Left ventricle myocardium inferior (tissue), 1 donor: Measurements from ENCODE around the gene TAPT1. TPM values are rescaled to one million over a fixed set of nuclear protein-coding genes. Genes with fewer than 3 reads are reported as not detected.

ENCODE experiments used
- DNase-seq: peaks from one replicate; pipeline ENCODE4 v3.0.0-alpha.2; 2020
- H3K27ac ChIP-seq: fragments of 200-600 bp; replicated peaks from 2 replicates; pipeline ENCODE4 v1.8.0; 2021
- H3K27me3 ChIP-seq: fragments of 200-600 bp; 2 replicates; pipeline ENCODE4 v1.8.0; 2021; ENCODE audit warnings: low read depth
- H3K36me3 ChIP-seq: fragments of 200-600 bp; 2 replicates; pipeline ENCODE4 v1.8.0; 2021
- H3K4me1 ChIP-seq: fragments of 200-600 bp; 2 replicates; pipeline ENCODE4 v1.8.0; 2021
- H3K4me3 ChIP-seq: fragments of 200-600 bp; 2 replicates; pipeline ENCODE4 v1.8.0; 2021; ENCODE audit warnings: mild to moderate bottlenecking, moderate library complexity
- H3K9me3 ChIP-seq: fragments of 200-600 bp; replicated peaks from 2 replicates; pipeline ENCODE4 v1.8.0; 2021
- intact Hi-C: fragments of 100-400 bp; cut with micrococcal nuclease; formaldehyde crosslinking; loops from one replicate; pipeline ENCODE4 v1.11.0; 2022
- total RNA-seq: library from RNA; stranded (reverse); fragmentation: NEBNext Ultra II Directional; extraction: Animal tissue kit (Norgen Biotek cat#: 25700); gene quantifications from one replicate; pipeline ENCODE4 v1.2.1, GENCODE V29; 2021
- TF ChIP-seq, protein P1 (sequence below): fragments of 200-600 bp; IDR thresholded peaks from 2 replicates; pipeline ENCODE4 v1.8.0; 2021; ENCODE audit warnings: antibody characterized with exemption, mild to moderate bottlenecking, borderline replicate concordance
- donor health status: DM: no; HTN: yes; CAD: no; lungs with severe emphysema.

TAPT1 gene
- total RNA-seq, 1 donor from 2014 or later: 35.3 TPM

DNA sequence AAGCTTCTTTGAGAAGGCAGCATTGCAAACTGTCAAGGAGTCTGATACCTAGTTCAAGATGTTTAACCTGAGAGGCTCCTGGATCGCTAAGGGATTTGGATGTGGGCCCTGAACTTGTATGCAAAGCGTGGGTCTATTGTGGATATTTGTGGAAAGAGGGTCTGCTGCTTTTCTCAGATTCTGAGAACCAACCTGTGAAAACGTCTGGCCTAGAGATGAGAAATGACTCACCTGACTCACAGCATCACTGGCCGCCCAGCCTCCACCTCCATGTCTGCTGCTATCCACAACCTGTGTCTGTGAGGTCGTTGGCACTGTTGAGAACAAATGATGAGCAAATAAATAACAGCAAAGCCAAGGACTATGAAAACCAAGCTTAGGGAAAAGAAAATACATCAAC is 109.1 kb downstream of the TAPT1 start:
- no peaks in the 10 kb centered on the region for H3K9me3 ChIP-seq
- H3K4me1 ChIP-seq: peaks cover 37% of the 10 kb centered on the region
- H3K27ac ChIP-seq: peak overlapping the region; percentile 78
- no peaks in the 10 kb centered on the region for H3K36me3 ChIP-seq
- no peaks in the 10 kb centered on the region for H3K27me3 ChIP-seq
- no peak for DNase-seq
- intact Hi-C loops: no loop called here
- TF ChIP-seq, protein P1, sequence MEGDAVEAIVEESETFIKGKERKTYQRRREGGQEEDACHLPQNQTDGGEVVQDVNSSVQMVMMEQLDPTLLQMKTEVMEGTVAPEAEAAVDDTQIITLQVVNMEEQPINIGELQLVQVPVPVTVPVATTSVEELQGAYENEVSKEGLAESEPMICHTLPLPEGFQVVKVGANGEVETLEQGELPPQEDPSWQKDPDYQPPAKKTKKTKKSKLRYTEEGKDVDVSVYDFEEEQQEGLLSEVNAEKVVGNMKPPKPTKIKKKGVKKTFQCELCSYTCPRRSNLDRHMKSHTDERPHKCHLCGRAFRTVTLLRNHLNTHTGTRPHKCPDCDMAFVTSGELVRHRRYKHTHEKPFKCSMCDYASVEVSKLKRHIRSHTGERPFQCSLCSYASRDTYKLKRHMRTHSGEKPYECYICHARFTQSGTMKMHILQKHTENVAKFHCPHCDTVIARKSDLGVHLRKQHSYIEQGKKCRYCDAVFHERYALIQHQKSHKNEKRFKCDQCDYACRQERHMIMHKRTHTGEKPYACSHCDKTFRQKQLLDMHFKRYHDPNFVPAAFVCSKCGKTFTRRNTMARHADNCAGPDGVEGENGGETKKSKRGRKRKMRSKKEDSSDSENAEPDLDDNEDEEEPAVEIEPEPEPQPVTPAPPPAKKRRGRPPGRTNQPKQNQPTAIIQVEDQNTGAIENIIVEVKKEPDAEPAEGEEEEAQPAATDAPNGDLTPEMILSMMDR: no peak
- no peak overlapping the region for H3K4me3 ChIP-seq

DNA sequence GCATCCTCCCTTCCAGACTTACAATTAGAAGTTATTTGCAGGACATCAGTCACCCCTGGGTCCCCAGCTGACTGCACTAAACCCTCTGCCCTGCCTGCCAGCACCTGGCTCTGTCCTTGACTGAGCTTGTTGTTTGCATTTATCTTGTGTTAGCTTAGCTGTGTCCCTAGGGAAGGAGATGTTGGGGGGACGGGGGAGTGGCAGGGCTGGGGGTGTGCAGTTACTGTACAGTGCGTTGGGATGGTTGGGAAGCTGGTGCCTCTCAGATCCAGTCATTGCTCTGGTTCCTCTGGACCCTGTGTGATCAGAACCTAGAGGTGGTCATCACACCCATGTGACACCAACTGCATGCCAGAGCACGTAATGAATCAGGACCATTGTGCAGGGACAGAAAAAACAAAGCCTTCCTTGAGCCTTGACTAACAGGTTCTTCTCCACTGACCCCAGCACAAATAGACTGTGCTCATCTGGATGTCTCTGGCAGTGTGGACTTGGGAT is 109.7 kb downstream of the TAPT1 start:
- no peaks in the 10 kb centered on the region for H3K9me3 ChIP-seq
- H3K27ac ChIP-seq: peak overlapping the region; percentile 47
- intact Hi-C loops: no loop called here
- H3K4me1 ChIP-seq: peaks cover 37% of the 10 kb centered on the region
- no peak overlapping the region for H3K4me3 ChIP-seq
- no peak for DNase-seq
- no peaks in the 10 kb centered on the region for H3K36me3 ChIP-seq
- H3K27me3 ChIP-seq: no peaks in the 10 kb centered on the region
- TF ChIP-seq, protein P1: no peak

DNA sequence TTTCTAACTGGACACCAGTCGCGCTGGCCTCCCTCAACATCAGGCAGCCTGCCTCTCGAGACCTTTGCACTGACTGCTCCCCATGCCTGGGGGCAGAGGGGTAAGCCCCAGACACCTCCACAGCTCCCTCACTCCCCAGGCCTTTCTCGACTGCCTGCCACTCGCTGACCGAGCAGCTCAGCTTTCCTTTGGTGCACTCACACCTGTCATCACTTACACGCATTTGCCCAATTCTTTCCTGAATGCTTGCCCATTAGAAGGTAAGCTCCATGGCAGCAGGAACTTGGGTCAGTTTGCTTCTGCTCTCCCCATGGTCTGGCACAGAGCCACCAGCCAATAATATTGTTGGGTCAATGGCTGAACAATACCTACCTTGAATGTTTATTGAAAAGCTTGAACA is 110.3 kb downstream of the TAPT1 start:
- peaks cover 37% of the 10 kb centered on the region for H3K4me1 ChIP-seq
- no peaks in the 10 kb centered on the region for H3K27me3 ChIP-seq
- TF ChIP-seq, protein P1: no peak
- intact Hi-C loops: no loop called here
- no peak overlapping the region for H3K4me3 ChIP-seq
- peak overlapping the region; percentile 47 for H3K27ac ChIP-seq
- no peaks in the 10 kb centered on the region for H3K36me3 ChIP-seq
- no peak for DNase-seq
- no peaks in the 10 kb centered on the region for H3K9me3 ChIP-seq

DNA sequence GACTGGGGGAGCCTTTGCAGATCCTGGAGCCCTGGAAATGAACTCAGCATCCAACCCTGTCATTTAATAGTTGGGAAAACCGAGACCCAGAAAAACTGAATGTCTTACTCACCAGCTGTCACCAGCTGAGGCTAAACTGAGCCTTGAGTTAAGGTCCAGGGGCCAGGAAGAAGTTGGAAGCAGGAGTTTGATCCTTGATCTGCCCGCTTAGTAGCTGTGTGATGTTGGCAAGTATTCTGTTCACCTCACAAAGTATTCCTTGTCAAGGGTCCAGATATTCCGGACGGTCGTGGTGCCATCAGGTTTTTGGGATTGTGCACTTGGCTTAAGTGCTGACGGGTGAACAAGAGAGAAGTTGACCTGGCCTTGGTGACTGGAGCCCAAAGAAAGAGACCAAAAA is 111.7 kb downstream of the TAPT1 start:
- Histone ChIP-seq H3K27ac (no peak overlapping the region), H3K9me3 (no peaks in the 10 kb centered on the region), H3K27me3 (no peaks in the 10 kb centered on the region), H3K4me1 (peaks cover 37% of the 10 kb centered on the region), H3K4me3 (no peak overlapping the region), H3K36me3 (no peaks in the 10 kb centered on the region)
- no peak for DNase-seq
- intact Hi-C loops: no loop called here
- TF ChIP-seq, protein P1: no peak

DNA sequence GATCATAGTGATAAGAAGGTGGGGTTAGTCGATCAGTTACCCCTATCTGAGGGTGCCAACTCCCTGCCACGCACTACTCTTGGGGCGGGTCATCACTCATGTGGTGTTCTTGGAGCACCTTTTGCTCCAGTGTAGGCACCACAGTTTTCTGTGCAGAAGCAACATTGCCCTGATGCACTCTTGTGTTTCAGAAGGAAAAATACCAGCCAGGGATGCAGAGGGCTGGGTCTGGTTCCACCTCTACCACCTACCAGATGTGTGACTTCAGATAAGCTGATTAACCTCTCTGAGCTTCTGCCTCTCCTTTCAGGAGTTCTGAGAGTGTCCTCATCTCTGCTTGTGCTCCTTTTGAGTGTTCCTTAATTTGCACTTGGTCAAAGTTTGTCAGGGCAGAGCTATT is 112.5 kb downstream of the TAPT1 start:
- Histone ChIP-seq H3K9me3 (no peaks in the 10 kb centered on the region), H3K27ac (no peak overlapping the region), H3K4me1 (peaks cover 33% of the 10 kb centered on the region), H3K4me3 (no peak overlapping the region), H3K36me3 (no peaks in the 10 kb centered on the region), H3K27me3 (no peaks in the 10 kb centered on the region)
- no peak for DNase-seq
- TF ChIP-seq, protein P1: no peak
- intact Hi-C loops: no loop called here
